ENCODE results near the gene KCNK1. TPM values are rescaled to one million over a fixed set of nuclear protein-coding genes. Genes with fewer than 3 reads are reported as not detected.

The KCNK1 gene
- total and polyA plus RNA-seq, 2 of the 4 experiments (the other 2 are of a cell fraction) = 0.90 to 1.6 TPM

DNA sequence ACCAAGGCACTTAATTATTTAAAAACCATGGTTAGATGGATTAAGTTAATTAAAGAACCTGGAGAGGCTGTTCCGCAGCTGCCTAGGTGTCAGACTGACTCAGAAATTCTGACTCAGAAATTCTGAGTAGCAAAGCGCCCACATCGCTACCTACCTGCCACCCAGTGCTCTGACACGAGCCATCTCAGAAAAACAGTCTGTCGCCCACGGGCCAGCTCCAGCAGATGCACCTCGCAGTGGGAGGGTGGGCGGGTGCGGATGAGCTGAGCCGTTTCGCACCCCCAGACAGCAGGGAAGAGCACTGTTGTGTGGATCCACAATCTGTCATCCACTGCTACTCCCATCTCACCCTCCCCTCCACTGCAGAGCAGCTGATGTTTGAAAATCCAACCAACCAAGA is 13.5 kb downstream of the KCNK1 start:
- Histone ChIP-seq H3K56ac (ENCODE audit: extremely low read depth, insufficient read depth, low read length) (no peak overlapping the region), H3K4ac (ENCODE audit: low read depth, low read length) (no peak overlapping the region), H3K23ac (ENCODE audit: low read depth, low read length) (no peak overlapping the region), H2BK120ac (ENCODE audit: low read depth, low read length) (no peak overlapping the region), H3K27me3 (ENCODE audit: control insufficient read depth, insufficient read depth, low read length) (no peaks in the 10 kb centered on the region), H3K27ac (ENCODE audit: insufficient read depth, low read length) (no peak overlapping the region), H3K9me1 (ENCODE audit: insufficient read depth, low read length) (no peaks in the 10 kb centered on the region), H3K79me1 (ENCODE audit: low read depth in 1 of 2, low read length in 2 of 2) (no peaks in the 10 kb centered on the region), H2AFZ (replicated peaks; ENCODE audit: low read length, poor library complexity) (no peak overlapping the region), H2BK20ac (ENCODE audit: low read depth, low read length) (no peak overlapping the region), H3K14ac (replicated peaks; ENCODE audit: low read depth, low read length) (no peak overlapping the region), H4K8ac (ENCODE audit: low read depth in 2 of 2, low read length in 2 of 2) (no peak overlapping the region), H3K9ac (ENCODE audit: low read depth, low read length) (no peak overlapping the region), H4K5ac (ENCODE audit: low read depth, low read length) (no peak overlapping the region), H3K36me3 (ENCODE audit: control insufficient read depth, insufficient read depth, low read length) (no peaks in the 10 kb centered on the region), H4K91ac (ENCODE audit: insufficient read depth, low read depth, low read length) (no peak overlapping the region), H2BK5ac (ENCODE audit: low read depth, low read length, poor library complexity, severe bottlenecking) (no peak overlapping the region), H3K4me3 (ENCODE audit: insufficient read depth, low read depth, low read length) (no peak overlapping the region), H3K4me2 (ENCODE audit: low read depth, low read length) (no peak overlapping the region), H3K18ac (ENCODE audit: low read depth, low read length) (no peak overlapping the region), H2BK15ac (ENCODE audit: low read depth, low read length) (no peak overlapping the region), H3K9me3 (ENCODE audit: control insufficient read depth, insufficient read depth, low read length) (peaks cover 6% of the 10 kb centered on the region; the same call in 1 of the 2 replicates), H2AK9ac (replicated peaks; ENCODE audit: low read depth, low read length, poor library complexity) (no peak overlapping the region), H3K4me1 (ENCODE audit: control insufficient read depth, insufficient read depth, low read length) (no peaks in the 10 kb centered on the region), H2AK5ac (ENCODE audit: low read depth, low read length) (no peak overlapping the region), H4K20me1 (ENCODE audit: insufficient read depth, low read length) (no peaks in the 10 kb centered on the region)
- no CpG with 5 or more reads among the region's 11 CpGs for WGBS, 2 experiments (ENCODE audit: extremely low coverage in 2 of 2, insufficient read length in 1 of 2)
- in situ Hi-C loops (cut with MboI; ENCODE audit: low sequenced_read_pairs) = no loop called here
- BruUV-seq (replicated peaks) = no TSS peak
- ChIA-PET CTCF (no interaction called here), POLR2A (ENCODE audit: unreplicated experiment) (no interaction called here)
- dilution Hi-C loops (cut with HindIII; ENCODE audit: low sequenced_read_pairs, unreplicated experiment) = no loop called here
- no peak for DNase-seq
- TF ChIP-seq BHLHE40 (IDR thresholded peaks at IDR 0.05; ENCODE audit: low read depth, low read length) = no peak
- no peak for TF ChIP-seq NFE2L2 (IDR thresholded peaks at IDR 0.05; ENCODE audit: low read depth, low read length)
- no peak for TF ChIP-seq RAD21 (IDR thresholded peaks at IDR 0.05; ENCODE audit: low read length)
- no peak for ATAC-seq (ENCODE audit: low read depth)
- intact Hi-C loops (cut with micrococcal nuclease) = no loop called here

Measured in IMR-90 (cell line).